ENCODE results near the gene SPDYE6. TPM values are rescaled to one million over a fixed set of nuclear protein-coding genes. Genes with fewer than 3 reads are reported as not detected.
"Not testable (repeated sequence)": the region's sequence is repeated elsewhere in the genome, so short reads cannot be mapped to it uniquely, and the experiment has no call there.

SPDYE6 gene
- total RNA-seq, 4 donors from 2014 or later = not detected

DNA sequence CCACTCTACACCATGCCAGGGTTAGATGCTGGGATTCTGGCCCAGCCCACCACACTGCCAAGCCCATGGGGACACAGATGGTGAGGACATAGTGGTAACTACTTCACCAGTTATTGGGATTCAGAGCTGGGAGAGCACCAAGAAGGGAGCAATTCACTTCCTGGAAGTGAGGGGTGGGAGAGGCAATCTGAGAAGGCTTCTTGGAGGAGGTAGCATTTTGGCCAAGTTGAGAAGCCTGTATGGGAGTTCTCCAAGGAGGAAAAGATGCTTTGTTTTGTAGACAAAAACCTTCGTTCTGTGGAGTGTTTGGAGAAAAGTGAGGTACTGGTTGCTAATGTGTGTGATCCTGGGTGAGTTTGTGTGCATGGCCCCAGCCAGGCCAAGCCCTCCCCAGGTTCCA lies 36.1 kb upstream of the SPDYE6 start:
- ATAC-seq = no peak
- Histone ChIP-seq H3K9me3 (no peaks in the 10 kb centered on the region), H3K27ac (no peak overlapping the region), H3K36me3 (peaks cover 0 to 26% of the 10 kb centered on the region in 2 donors), H3K27me3 (no peaks in the 10 kb centered on the region), H3K4me3 (no peak overlapping the region), H3K4me1 (peaks cover 0 to 22% (median 5%) of the 10 kb centered on the region in 3 donors)
- TF ChIP-seq EP300 (IDR thresholded peaks at IDR 0.05) (no peak), POLR2AphosphoS5 (IDR thresholded peaks at IDR 0.05) (no peak), POLR2A (IDR thresholded peaks at IDR 0.05) (no peak)
- TF ChIP-seq, protein P1, sequence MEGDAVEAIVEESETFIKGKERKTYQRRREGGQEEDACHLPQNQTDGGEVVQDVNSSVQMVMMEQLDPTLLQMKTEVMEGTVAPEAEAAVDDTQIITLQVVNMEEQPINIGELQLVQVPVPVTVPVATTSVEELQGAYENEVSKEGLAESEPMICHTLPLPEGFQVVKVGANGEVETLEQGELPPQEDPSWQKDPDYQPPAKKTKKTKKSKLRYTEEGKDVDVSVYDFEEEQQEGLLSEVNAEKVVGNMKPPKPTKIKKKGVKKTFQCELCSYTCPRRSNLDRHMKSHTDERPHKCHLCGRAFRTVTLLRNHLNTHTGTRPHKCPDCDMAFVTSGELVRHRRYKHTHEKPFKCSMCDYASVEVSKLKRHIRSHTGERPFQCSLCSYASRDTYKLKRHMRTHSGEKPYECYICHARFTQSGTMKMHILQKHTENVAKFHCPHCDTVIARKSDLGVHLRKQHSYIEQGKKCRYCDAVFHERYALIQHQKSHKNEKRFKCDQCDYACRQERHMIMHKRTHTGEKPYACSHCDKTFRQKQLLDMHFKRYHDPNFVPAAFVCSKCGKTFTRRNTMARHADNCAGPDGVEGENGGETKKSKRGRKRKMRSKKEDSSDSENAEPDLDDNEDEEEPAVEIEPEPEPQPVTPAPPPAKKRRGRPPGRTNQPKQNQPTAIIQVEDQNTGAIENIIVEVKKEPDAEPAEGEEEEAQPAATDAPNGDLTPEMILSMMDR (IDR thresholded peaks at IDR 0.05) = no peak
- 100% methylated on average over 1 of the region's 1 CpG; no CpG with 5 or more reads in 1 of the 2 donors for WGBS, 2 donors (ENCODE audit: low coverage in 1 of 2)

DNA sequence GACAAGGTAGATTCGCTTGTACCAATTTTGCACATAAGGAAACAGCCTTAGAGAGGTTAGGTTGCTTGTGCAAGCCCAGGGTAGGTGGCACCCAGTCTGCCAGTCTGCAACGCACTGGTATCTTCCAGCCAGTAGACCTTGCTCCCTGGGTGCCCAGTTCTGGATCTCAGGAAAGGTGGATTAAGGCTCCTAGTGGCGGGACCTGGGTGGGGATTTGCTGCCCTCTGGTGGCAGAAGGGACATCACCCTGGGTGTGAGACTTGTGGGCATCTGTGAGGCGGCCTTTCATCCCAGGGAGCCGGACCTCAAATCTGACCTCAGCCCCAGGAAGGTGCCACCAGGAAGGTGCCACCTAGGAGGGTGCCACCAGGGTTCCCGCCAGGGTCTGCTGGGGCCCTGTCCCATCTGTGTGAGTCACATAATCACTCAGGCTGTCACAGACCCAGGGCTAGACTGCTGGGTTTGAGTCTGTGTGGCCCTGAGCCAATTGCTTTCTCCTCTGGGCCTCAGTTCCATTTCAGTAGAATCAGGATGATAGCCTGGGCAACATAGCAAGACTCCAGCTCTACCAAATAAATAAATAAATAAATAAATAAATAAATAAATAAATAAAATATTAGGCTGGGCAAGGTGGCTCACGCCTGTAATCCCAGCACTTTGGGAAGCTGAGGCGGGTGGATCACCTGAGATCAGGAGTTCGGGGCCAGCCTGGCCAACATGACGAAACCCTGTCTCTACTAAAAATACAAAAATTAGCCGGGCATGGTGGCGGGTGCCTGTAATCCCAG lies 34.6 kb upstream of the SPDYE6 start:
- H3K4me1 ChIP-seq = peaks cover 0 to 13% (median 0%) of the 10 kb centered on the region in 3 donors
- 83 to 92% methylated on average over 3 to 6 of the region's 12 CpGs for WGBS, 2 donors (ENCODE audit: low coverage in 1 of 2)
- TF ChIP-seq, protein P1 (IDR thresholded peaks at IDR 0.05) = peak; percentile 89 to 95 (median 91)
- TF ChIP-seq POLR2A (IDR thresholded peaks at IDR 0.05) (no peak), POLR2AphosphoS5 (IDR thresholded peaks at IDR 0.05) (peak; percentile 14), EP300 (IDR thresholded peaks at IDR 0.05) (no peak)
- no peaks in the 10 kb centered on the region for H3K27me3 ChIP-seq
- peak; percentile 79 for ATAC-seq
- peaks cover 0 to 37% of the 10 kb centered on the region in 2 donors for H3K36me3 ChIP-seq
- no peak overlapping the region for H3K27ac ChIP-seq
- H3K9me3 ChIP-seq = no peaks in the 10 kb centered on the region
- H3K4me3 ChIP-seq = no peak overlapping the region

DNA sequence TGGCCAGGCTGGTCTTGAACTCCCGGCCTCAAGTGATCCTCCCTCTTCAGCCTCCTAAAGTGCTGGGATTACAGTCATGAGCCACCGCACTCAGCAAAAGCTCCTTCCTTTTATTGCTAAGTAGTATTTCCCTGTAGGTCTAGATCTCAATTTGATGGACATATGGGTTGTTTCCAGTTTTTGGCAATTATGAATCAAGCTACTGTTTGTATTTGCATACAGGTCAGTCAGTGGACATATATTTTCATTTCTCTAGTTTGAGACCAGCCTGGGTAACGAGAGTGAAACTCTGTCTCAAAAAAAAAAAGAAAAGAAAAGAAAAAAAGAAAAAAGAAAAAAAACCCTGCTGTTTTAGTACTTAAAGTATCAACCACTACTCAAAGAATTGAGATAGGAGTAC lies 33.6 kb upstream of the SPDYE6 start:
- Histone ChIP-seq H3K27me3 (no peaks in the 10 kb centered on the region), H3K36me3 (peaks cover 0 to 47% of the 10 kb centered on the region in 2 donors), H3K4me1 (peaks cover 0 to 6% (median 0%) of the 10 kb centered on the region in 3 donors), H3K27ac (no peak overlapping the region), H3K4me3 (no peak overlapping the region), H3K9me3 (no peaks in the 10 kb centered on the region)
- no peak for ATAC-seq
- TF ChIP-seq, protein P1 (IDR thresholded peaks at IDR 0.05) = no peak
- no peak for TF ChIP-seq POLR2A (IDR thresholded peaks at IDR 0.05)
- TF ChIP-seq EP300 (IDR thresholded peaks at IDR 0.05) = no peak
- no peak for TF ChIP-seq POLR2AphosphoS5 (IDR thresholded peaks at IDR 0.05)
- 100% methylated on average over 1 to 2 of the region's 3 CpGs for WGBS, 2 donors (ENCODE audit: low coverage in 1 of 2)

DNA sequence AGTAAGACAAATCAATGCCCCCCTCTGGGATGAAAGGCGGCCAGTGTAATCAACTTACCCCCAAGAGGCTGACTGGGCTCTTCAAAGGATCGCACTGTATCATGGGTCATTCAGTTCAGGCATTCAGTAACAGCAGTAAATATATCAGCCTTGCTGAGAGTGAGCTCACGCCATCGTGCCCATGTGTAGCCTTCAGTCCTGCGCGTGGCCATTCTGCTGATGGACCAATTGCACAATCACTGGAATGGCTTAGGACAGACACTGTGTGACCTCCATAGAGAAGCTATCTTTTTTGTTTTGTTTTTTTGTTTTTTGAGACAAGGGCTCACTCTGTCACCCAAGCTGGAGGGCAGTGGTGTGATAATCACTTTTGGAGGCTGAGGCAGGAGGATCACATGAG lies 30.8 kb upstream of the SPDYE6 start:
- H3K27ac ChIP-seq = no peak overlapping the region
- WGBS, 2 donors (ENCODE audit: low coverage in 1 of 2) = 81 to 88% methylated on average over 5 to 6 of the region's 6 CpGs
- H3K27me3 ChIP-seq = no peaks in the 10 kb centered on the region
- no peak for TF ChIP-seq EP300 (IDR thresholded peaks at IDR 0.05)
- no peak for TF ChIP-seq POLR2AphosphoS5 (IDR thresholded peaks at IDR 0.05)
- TF ChIP-seq, protein P1 (IDR thresholded peaks at IDR 0.05) = no peak
- TF ChIP-seq POLR2A (IDR thresholded peaks at IDR 0.05) = no peak
- no peaks in the 10 kb centered on the region for H3K9me3 ChIP-seq
- no peak overlapping the region for H3K4me3 ChIP-seq
- no peak for ATAC-seq
- peaks cover 0 to 57% of the 10 kb centered on the region in 2 donors for H3K36me3 ChIP-seq
- peaks cover 0 to 6% (median 0%) of the 10 kb centered on the region in 3 donors for H3K4me1 ChIP-seq

DNA sequence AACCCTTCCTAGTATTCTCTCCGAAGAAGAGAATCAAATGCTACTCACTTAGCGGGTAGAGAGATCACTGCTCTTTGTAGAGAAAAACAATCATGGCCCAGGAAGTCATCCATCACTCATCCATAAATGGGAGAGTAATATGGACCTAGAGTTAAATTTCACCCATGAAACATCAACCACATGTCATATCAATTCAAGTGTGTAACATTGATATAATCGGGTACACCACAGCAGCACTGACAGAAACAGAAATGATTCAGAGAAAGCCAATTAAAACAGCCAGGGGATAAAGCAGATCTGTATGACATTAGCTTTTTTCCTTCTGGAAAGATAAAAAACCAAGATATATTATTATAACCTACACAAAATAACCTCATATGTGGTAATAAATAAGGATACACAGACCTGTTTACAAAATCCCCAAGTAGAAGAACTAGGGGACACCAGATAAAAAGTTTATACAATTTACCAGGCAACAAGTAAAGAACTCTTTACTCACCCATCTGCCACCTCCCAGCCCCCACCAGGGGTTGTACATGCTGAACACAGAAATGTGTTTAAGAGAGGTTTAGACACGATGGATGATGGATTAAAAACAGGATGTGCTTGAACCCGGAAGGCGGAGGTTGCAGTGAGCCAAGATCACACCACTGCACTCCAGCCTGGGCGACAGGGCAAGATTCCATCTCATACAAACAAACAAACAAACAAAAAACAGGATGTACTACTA lies 25.6 kb upstream of the SPDYE6 start:
- H3K4me3 ChIP-seq, H3K27ac ChIP-seq, H3K9me3 ChIP-seq, H3K27me3 ChIP-seq, H3K4me1 ChIP-seq, ATAC-seq: not testable (repeated sequence)
- WGBS, 2 donors (ENCODE audit: low coverage in 1 of 2) = 36 to 68% methylated on average over 1 to 3 of the region's 7 CpGs
- peaks cover 0 to 84% of the 10 kb centered on the region in 2 donors for H3K36me3 ChIP-seq

DNA sequence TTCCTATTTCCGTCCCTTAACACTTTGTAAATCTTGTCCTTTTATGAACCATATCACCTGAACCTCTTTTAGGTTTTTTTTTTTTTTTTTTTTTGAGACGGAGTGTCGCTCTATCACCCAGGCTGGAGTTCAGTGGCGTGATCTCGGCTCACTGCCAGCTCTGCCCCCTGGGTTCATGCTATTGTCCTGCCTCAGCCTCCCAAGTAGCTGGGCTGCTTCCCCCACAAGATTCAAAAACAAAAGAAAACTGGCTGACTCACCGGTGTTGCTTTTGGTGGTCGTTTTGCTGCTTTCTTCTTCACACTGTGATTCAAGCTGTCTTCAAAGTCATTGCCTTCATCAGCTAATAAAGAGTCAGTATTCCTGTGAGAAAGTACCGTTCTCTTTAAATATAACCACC lies 24.6 kb upstream of the SPDYE6 start:
- WGBS, 2 donors (ENCODE audit: low coverage in 1 of 2) = 82 to 85% methylated on average over 6 of the region's 8 CpGs
- ATAC-seq, H3K27ac ChIP-seq, H3K4me1 ChIP-seq, H3K27me3 ChIP-seq, H3K4me3 ChIP-seq, H3K9me3 ChIP-seq: not testable (repeated sequence)
- H3K36me3 ChIP-seq = peaks cover 0 to 86% of the 10 kb centered on the region in 2 donors
